Measurements from ENCODE around the gene TMEM253.

- TF ChIP-seq, protein P1, sequence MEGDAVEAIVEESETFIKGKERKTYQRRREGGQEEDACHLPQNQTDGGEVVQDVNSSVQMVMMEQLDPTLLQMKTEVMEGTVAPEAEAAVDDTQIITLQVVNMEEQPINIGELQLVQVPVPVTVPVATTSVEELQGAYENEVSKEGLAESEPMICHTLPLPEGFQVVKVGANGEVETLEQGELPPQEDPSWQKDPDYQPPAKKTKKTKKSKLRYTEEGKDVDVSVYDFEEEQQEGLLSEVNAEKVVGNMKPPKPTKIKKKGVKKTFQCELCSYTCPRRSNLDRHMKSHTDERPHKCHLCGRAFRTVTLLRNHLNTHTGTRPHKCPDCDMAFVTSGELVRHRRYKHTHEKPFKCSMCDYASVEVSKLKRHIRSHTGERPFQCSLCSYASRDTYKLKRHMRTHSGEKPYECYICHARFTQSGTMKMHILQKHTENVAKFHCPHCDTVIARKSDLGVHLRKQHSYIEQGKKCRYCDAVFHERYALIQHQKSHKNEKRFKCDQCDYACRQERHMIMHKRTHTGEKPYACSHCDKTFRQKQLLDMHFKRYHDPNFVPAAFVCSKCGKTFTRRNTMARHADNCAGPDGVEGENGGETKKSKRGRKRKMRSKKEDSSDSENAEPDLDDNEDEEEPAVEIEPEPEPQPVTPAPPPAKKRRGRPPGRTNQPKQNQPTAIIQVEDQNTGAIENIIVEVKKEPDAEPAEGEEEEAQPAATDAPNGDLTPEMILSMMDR (IDR thresholded peaks at IDR 0.05 in 8 of 11, conservative IDR thresholded peaks at IDR 0.05 in 3 of 11) = no peak
- no peak for TF ChIP-seq POLR2A (IDR thresholded peaks at IDR 0.05)
- TF ChIP-seq POLR2AphosphoS5 (IDR thresholded peaks at IDR 0.05) = no peak
Observed at GRCh38 chr14:21108791-21109190, 7.9 kb downstream of the TMEM253 start.

Data from spleen (tissue), 7 donors.